Measurements from ENCODE around the gene CFAP69.
"Not testable (repeated sequence)": the region's sequence is repeated elsewhere in the genome, so short reads cannot be mapped to it uniquely, and the experiment has no call there.

CFAP69 gene

GRCh38 chr7:90347759-90348158 lies 102.8 kb downstream of the CFAP69 start:
- DNase-seq = no peak

DNA sequence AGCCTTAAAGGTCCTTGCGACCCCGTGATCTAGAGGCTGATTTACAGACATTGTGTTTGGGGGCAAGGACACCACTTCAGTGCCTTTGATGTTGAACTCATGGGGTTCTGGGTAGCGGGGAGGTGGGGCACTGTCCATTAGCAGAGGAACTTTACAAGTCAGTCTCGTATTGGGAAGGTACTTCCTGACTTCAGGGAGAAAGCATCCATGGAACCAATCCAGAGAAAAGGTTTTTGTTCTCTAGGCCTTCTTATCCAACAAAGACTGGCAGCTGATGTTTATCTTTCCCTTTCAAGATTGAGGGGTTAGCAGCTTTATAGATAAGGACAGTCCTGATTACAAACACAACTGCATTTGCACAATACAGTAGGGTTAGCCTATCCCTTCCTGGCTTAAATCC lies 104.3 kb downstream of the CFAP69 start:
- DNase-seq = no peak

DNA sequence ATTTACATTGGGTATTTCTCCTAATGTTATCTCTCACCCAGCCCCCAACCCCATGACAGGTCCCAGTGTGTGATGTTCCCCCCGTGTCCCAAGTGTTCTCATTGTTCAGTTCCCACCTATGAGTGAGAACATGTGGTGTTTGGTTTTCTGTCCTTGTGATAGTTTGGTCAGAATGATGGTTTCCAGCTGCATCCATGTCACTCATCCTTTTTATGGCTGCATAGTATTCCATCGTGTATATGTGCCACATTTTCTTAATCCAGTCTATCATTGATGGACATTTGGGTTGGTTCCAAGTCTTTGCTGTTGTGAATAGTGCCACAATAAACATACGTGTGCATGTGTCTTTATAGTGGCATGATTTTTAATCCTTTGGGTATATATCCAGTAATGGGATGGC lies 105.1 kb downstream of the CFAP69 start:
- DNase-seq = not testable (repeated sequence)

GRCh38 chr7:90351987-90352386 lies 107.0 kb downstream of the CFAP69 start:
- no peak for DNase-seq

All from NCI-H526 treated with DMSO at 0.1 percent for 48 hours (cell line).